K562 (cell line): ENCODE data around the gene COL9A3. TPM values are rescaled to one million over a fixed set of nuclear protein-coding genes. Genes with fewer than 3 reads are reported as not detected.

Experiments
- ARNT ChIP-seq, 2 experiments: fragments of 450-650 bp; IDR thresholded peaks; 2 replicates each; pipeline ENCODE4 v1.6.1; 2016; ENCODE audit warnings: mild to moderate bottlenecking in 1 of 2
- BDP1 ChIP-seq: IDR thresholded peaks from 3 replicates; pipeline ENCODE4 v1.6.1; 2011; ENCODE audit not compliant: insufficient read length, insufficient read depth
- CGGBP1 ChIP-seq: fragments of 250-450 bp; sonication (Bioruptor Pico); IDR thresholded peaks from 2 replicates; pipeline ENCODE4 v1.9.0; 2021; ENCODE audit warnings: mild to moderate bottlenecking
- CHD1 ChIP-seq: fragments of 200-600 bp; sonication (generic); IDR thresholded peaks from one replicate; pipeline ENCODE4 v1.6.1; 2012; ENCODE audit warnings: mild to moderate bottlenecking, moderate library complexity, low read length, inconsistent platforms
- ELF4 ChIP-seq: fragments of 450-650 bp; formaldehyde crosslinking; IDR thresholded peaks from 2 replicates; pipeline ENCODE4 v1.4.0; 2022; ENCODE audit warnings: missing genetic modification characterization
- FOXA3 ChIP-seq, 2 experiments: fragments of 450-650 bp in 1 of 2; sonication (generic) in 1 of 2; formaldehyde crosslinking; IDR thresholded peaks in 1 of 2; conservative IDR thresholded peaks in 1 of 2; 2 replicates each; pipeline versions ENCODE4 v1.4.0 to v1.8.0; 2020 to 2022; ENCODE audit warnings: mild to moderate bottlenecking in 2 of 2, missing genetic modification reagents in 1 of 2
- ILF3 ChIP-seq: fragments of 450-650 bp; IDR thresholded peaks from 2 replicates; pipeline ENCODE4 v1.6.1; 2018; ENCODE audit warnings: antibody characterized with exemption, mild to moderate bottlenecking, moderate library complexity, borderline replicate concordance
- MBD2 ChIP-seq: sonication (generic); IDR thresholded peaks from 2 replicates; pipeline ENCODE4 v1.6.1; 2016; ENCODE audit warnings: low read depth, borderline replicate concordance
- MYC ChIP-seq, 2 experiments: fragments of 250-450 bp in 1 of 2; sonication (Bioruptor Pico) in 1 of 2; IDR thresholded peaks; 2 replicates each; pipeline versions ENCODE4 v1.5.1 to v1.6.1; 2012 to 2021; ENCODE audit warnings: low read depth in 2 of 2, borderline replicate concordance in 1 of 2, improper control_type of control experiment in 1 of 2, low read length in 1 of 2, mild to moderate bottlenecking in 1 of 2, moderate library complexity in 1 of 2
- PTTG1 ChIP-seq: fragments of 450-650 bp; IDR thresholded peaks from 2 replicates; pipeline ENCODE4 v1.6.1; 2016; ENCODE audit warnings: low read depth, mild to moderate bottlenecking, missing genetic modification characterization, missing compliant biosample characterization
- RBM17 ChIP-seq: fragments of 200-400 bp; formaldehyde crosslinking; IDR thresholded peaks from 2 replicates; pipeline ENCODE4 v1.6.1; 2017; ENCODE audit warnings: low read depth, mild to moderate bottlenecking, low read length, borderline replicate concordance
- SAP30 ChIP-seq: fragments of 200-600 bp; sonication (generic); IDR thresholded peaks from 2 replicates; pipeline ENCODE4 v1.6.1; 2012; ENCODE audit warnings: borderline replicate concordance, low read depth, mild to moderate bottlenecking, moderate library complexity, low read length, control low read depth, inconsistent platforms; ENCODE audit not compliant: insufficient read depth, poor library complexity, severe bottlenecking
- SMARCC2 ChIP-seq: fragments of 450-650 bp; IDR thresholded peaks from 2 replicates; pipeline ENCODE4 v1.6.1; 2017; ENCODE audit warnings: antibody characterized with exemption, moderate library complexity, mild to moderate bottlenecking, low read depth
- THAP12 ChIP-seq: fragments of 250-450 bp; sonication (Bioruptor Pico); IDR thresholded peaks from 2 replicates; pipeline ENCODE4 v1.9.0; 2021; ENCODE audit warnings: mild to moderate bottlenecking, inconsistent platforms
- XRCC4 ChIP-seq: IDR thresholded peaks from one replicate; pipeline ENCODE4 v1.6.1; 2011; ENCODE audit not compliant: insufficient read depth, insufficient read length; ENCODE audit errors: extremely low read depth
- XRCC5 ChIP-seq: fragments of 200-400 bp; formaldehyde crosslinking; IDR thresholded peaks from 2 replicates; pipeline ENCODE4 v1.6.1; 2017; ENCODE audit warnings: low read depth, mild to moderate bottlenecking, low read length
- ZBTB26 ChIP-seq: fragments of 450-650 bp; formaldehyde crosslinking; IDR thresholded peaks from 2 replicates; pipeline ENCODE4 v1.4.0; 2022; ENCODE audit warnings: missing genetic modification characterization
- ZHX1 ChIP-seq: fragments of 150-350 bp; conservative IDR thresholded peaks from 2 replicates; pipeline ENCODE4 v1.6.1; 2014; ENCODE audit warnings: low read length
- ZNF134 ChIP-seq: fragments of 250-450 bp; sonication (Bioruptor Pico); conservative IDR thresholded peaks from 2 replicates; pipeline ENCODE4 v1.4.0; 2020
- ZNF232 ChIP-seq: sonication (generic); formaldehyde crosslinking; IDR thresholded peaks from 2 replicates; pipeline ENCODE4 v1.8.0; 2022; ENCODE audit warnings: mild to moderate bottlenecking, missing genetic modification reagents
- ZNF644 ChIP-seq: fragments of 200-800 bp; sonication (Bioruptor generic); IDR thresholded peaks from 2 replicates; pipeline ENCODE4 v1.6.1; 2016; ENCODE audit warnings: low read depth, missing genetic modification characterization, missing compliant biosample characterization
- polyA plus RNA-seq, 8 experiments: library from polyadenylated mRNA; depleted of rRNA in 4 of 8; stranded (reverse) in 5 of 8; unstranded in 3 of 8; fragments of >200 nt; fragmentation: Nextera tagmentation in 2 of 8; fragmentation: Illumina TruSeq in 1 of 8; extraction: Ambion mirVana in 2 of 8; extraction: Trizol in 1 of 8; gene quantifications; 2 replicates each; pipeline versions ENCODE4 v1.2.1 to v1.2.3, GENCODE V29; 2011 to 2014; ENCODE audit warnings: inconsistent platforms in 1 of 8, missing spikeins in 1 of 8
- total RNA-seq, 7 experiments: library from RNA; depleted of rRNA in 6 of 7; stranded (reverse); fragments of >200 nt in 6 of 7; fragmentation: Illumina TruSeq in 2 of 7; extraction: Trizol in 2 of 7; gene quantifications; 2 replicates each; pipeline versions ENCODE4 v1.2.1 to v1.2.3, GENCODE V29; 2011 to 2021; ENCODE audit warnings: low replicate concordance in 1 of 7

COL9A3 gene
- total and polyA plus RNA-seq, 9 of the 15 experiments (the other 6 are each of a cell fraction or from before 2014, with no cell fraction given), result 0.14 to 3.6 (median 0.88) TPM; not detected in 1

GRCh38 chr20:62776692-62777527 lies 39.9 kb upstream of the COL9A3 start (continued):
- TF ChIP-seq BDP1 (no peak), ILF3 (no peak), XRCC5 (no peak), CHD1 (no peak), SMARCC2 (no peak), XRCC4 (no peak), ZNF644 (no peak), ZHX1 (no peak), SAP30 (no peak), ZNF232 (CRISPR knock-in tag) (no peak), ZBTB26 (CRISPR knock-in tag) (peak; percentile 97), RBM17 (no peak), CGGBP1 (CRISPR knock-in tag) (no peak), THAP12 (no peak), ZNF134 (CRISPR knock-in tag) (no peak), FOXA3 (CRISPR knock-in tag; conservative IDR thresholded peaks at IDR 0.05 in 1 of 2, IDR thresholded peaks at IDR 0.05 in 1 of 2) (no peak), ELF4 (CRISPR knock-in tag) (peak; percentile 92), PTTG1 (tag) (no peak), MYC (IDR thresholded peaks at IDR 0.05; ENCODE audit: low read depth, low read length) (no peak), MYC (CRISPR knock-in tag; IDR thresholded peaks at IDR 0.05; ENCODE audit: borderline replicate concordance, low read depth) (no peak), MBD2 (peak; percentile 27; the same call in 1 of the 2 replicates), ARNT (IDR thresholded peaks at IDR 0.05) (no peak; a peak in 1 of 4 replicates)
